ENCODE measurements around the gene DGKH.

The DGKH gene

DNA sequence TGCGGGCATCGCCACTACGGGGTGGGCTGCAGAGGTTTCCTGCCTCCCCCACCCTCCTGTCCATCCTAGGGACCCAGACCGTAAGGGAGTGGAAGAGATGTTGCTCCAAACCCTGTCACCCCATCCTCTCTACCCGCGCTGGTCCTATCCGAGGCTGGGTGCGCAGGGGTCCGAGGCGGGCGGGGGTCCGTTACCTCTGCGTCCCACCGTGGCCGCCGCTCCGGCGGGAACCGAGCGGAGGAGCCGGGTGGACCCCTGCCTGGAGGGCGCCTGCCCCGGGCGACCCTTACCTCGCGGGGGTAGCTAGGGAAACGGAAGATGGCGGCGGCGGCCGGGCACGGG is at the start of gene DGKH:
Gene DGKH, plus strand, starts transcription at position 307 of the 342 bp plus-strand sequence. CDS start 126 bp downstream, outside the sequence.
- DNase-seq (ENCODE audit: low read depth, low spot score), result no peak

DNA sequence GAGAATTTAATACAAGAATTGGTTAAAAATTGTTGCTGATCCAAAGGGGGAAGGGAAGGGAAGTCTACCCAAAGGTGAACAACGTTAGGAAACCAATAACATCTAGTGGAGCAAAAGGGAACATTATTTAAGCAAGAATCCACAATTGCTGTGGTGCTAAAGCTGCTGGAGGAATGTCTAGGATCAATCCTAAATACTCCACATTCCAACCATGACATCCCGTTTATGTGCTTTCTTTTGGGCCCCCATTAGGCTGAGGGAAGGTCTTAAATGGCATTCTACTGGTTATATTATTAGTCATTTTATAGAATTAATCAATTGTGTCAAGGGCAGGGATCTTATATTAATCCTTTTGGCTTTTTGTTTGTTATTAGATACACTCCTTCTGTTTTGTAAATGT is 47.6 kb upstream of the DGKH start:
- no peak for DNase-seq (ENCODE audit: low read depth, low spot score)

GRCh38 chr13:42001580-42001979 is 46.9 kb upstream of the DGKH start:
- no peak for DNase-seq (ENCODE audit: low read depth, low spot score)

- DNase-seq (ENCODE audit: low read depth, low spot score), result no peak
These were observed 46.4 kb upstream of the DGKH start for GRCh38 chr13:42002066-42002465.

GRCh38 chr13:42007844-42008243 is 40.6 kb upstream of the DGKH start:
- DNase-seq (ENCODE audit: low read depth, low spot score), result no peak

- DNase-seq (ENCODE audit: low read depth, low spot score), result no peak
These were observed 39.4 kb upstream of the DGKH start for GRCh38 chr13:42009057-42009456.

DNA sequence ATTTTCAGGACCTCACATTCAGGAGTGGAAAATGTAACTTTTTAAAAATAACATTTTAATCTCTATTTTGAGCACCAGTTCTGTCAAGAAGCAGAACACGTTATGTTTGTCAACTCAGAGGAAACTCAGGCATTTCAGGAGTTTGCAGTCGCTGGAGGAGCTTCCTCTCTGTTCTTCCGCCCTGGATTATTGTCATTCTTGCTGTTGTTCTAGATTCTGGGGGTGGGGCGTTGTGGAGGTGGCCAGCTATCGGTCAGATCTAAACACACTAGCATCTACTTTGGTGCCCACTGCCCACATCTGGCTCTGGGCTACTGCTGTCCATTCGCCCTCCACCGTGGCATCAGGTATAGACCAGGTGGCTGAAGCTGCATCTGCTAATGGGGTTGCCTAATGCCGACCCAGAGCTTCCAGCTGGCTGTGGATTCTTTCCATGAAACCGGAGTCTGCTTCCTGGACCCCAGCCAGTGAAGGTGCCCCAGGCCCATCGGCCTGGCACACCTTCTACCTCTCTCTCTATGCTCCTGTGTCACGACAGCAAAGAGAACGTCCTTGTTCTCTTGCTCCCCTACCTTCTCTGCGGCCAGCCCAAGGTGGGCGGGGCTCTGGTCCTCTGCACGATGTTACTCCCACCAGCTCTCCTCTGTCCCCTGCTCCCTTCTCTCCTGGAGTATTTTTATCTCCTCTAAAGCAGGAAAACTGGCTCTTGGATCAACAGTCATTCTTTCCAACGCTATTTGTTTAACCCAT is 36.7 kb upstream of the DGKH start:
- DNase-seq (ENCODE audit: low read depth, low spot score), result no peak

DNA sequence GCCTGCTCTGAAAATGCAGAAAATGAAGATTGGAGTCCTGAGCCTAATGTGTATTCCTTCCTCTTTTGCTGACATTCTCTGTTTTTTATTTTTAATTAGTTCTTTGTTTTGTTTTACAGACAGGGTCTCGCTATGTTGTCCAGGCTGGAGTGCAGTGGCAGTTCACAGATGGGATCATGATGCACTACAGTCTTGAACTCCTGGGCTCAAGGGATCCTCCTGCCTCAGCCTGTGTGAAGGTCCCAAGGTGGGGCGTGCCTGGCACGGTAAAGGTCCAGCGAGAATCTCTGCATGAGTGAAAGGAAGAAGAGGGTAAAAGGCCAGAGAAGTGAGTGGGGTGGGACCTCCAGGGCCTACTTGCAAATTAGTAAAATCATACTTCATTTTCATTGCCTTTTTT is 34.3 kb upstream of the DGKH start:
- no peak for DNase-seq (ENCODE audit: low read depth, low spot score)

DNA sequence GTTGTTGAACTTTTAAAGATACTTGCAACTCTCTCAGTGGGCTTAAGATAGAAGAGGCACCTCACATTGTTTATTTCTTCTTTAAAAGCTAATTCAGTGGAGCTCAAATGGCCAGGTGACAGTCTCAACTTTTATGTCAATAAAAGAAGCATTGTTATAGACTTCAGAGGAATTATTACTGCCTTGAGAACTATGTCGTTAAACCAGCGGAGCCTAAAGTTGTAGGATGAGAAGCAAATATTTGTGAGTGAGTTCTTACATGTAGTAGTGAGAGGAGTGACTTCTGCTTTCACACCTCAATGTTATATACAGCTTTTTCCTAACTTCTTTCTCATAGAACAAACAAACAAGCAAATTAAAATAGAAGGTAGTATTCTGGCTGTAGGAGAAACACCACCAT is 31.2 kb upstream of the DGKH start:
- no peak for DNase-seq (ENCODE audit: low read depth, low spot score)

DNA sequence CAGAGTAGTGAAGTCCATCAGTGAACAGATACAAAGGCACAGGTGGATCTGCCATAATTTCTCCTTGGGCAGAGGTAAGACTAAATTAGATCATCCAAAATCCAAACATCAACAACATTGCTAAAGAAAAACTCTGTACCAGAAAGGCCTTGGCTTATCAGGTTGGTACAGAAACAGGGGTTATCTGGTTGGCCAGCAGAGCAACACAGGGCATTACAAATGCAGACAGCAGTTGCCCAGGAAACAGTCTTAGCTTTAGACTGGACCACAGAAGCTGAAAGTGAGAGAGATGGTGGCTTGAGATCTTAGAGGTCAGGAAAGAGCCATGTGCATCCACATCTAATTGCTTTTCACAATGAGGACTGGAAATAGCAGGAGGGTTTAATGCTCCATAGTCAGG is 26.6 kb upstream of the DGKH start:
- no peak for DNase-seq (ENCODE audit: low read depth, low spot score)

DNA sequence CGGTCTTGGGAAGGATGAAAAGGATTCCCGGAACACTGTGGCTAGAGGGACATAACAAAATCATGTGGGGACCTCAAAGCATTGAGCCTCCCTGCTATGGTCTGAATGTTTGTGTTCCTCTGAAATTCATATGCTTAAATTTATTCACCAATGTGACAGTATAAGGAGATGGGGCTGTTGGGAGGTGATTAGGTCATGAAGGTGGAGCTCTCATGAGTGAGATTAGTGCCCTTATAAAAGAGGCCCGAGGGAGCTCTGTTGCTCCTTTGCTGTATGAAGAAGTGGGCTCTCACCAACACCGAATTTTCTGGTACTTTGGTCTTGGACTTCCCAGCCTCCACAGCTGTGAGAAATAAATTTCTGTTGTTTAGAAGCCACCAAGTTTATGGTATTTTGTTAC is 26.1 kb upstream of the DGKH start:
- DNase-seq (ENCODE audit: low read depth, low spot score), result no peak

GRCh38 chr13:42022796-42023493 is 25.5 kb upstream of the DGKH start:
- DNase-seq (ENCODE audit: low read depth, low spot score), result no peak

- no peak for DNase-seq (ENCODE audit: low read depth, low spot score)
These were observed 21.2 kb upstream of the DGKH start for GRCh38 chr13:42027286-42027685.

DNA sequence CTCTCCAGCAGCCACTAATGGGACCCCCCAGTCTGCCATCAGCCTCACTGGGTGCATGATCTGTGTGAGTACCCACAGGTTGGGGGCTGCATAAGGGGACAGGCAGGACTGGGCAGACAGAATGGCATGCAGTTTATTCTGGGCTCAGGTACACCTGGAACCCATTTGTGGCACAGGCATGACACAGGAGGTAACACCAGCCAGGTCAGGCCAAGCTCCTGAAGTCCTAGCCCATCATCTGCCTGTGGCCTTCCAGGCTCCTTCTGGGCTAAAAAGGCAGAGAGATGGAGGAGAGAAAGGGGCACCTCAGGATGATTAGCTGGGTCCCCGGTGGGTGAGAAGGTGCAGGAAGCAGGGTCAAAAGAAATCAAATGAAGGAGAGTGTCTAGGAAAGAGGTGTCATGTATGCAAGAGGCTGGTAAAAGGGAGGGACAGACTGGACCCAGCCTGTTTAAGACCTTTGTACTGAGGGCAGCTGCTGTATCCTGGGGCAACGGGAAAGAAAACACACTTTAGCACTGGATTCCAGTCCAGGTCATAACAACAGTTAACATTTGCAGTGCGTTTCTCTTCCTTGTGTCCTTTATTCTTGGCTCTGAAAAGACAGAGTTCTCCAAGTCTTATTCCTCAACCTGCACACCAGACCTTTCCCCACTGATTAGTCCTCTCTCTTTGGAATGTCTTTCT is 20.2 kb upstream of the DGKH start:
- DNase-seq (ENCODE audit: low read depth, low spot score), result no peak

GRCh38 chr13:42035905-42036521 is 12.4 kb upstream of the DGKH start:
- no peak for DNase-seq (ENCODE audit: low read depth, low spot score)

- no peak for DNase-seq (ENCODE audit: low read depth, low spot score)
These were observed 11.7 kb upstream of the DGKH start for GRCh38 chr13:42036711-42037110.

- DNase-seq (ENCODE audit: low read depth, low spot score), result no peak
These were observed 9.6 kb upstream of the DGKH start for GRCh38 chr13:42038661-42039456.

DNA sequence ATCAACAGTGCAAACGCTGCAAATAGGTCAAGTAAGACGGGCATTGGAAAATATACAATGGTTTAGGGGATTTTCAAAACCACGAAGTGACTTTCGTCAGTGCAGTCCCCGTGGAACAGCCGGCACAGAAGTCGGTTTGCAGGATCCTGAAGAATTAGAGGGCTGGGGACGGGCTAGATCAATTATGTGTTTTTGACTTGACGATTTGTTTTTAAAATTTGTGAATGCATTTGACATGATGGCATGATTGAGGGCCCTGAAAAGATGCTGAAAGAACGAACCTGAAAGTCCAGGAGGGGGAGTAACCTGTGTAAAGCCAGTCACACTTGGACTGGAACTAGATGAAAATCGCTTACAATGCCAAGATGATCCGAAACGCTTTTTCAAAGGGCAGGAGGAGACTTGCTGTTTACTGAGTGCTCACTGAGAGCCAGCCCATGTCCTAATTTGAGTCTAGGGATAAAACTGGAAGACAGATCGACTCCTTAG is 8.9 kb upstream of the DGKH start:
- DNase-seq (ENCODE audit: low read depth, low spot score), result no peak

DNA sequence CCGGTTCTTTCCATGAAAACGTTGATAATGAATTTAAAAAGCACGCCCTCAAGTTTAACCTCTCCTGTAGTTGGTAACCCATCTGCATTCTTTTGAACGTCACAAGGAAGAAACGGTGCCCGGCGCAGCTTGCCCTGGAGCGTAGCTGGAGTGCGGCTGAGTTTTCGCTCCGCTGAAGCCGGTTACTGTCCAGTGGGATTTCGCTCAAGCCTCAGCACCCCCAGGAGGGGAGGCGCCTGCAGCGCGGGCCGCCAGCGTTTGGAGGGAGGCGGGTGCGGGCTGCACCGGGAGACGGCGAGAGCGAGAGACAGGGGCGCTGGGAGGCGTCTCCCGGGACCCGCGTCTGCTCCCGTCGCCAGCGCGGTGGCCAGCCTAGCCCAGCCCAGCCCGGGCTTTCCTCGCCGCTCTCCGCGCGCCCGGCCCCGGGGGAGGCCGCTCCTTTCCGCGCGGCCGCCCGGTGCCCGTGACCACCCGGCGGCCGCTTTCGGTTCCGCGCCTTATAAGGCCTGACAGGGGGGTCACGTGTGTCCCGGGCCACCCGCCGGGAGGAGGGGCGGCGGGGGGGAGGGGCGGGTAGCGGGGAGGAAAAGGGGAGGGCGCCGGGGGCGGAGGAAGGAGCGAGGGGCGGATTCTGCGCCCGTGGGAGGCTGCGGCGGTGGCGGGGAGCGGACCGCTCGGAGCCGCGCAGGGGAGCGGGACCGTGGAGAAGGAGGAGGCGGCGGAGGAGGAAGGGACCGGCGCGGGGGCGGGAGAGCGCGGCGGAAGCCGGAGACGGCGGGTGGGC is 8.3 kb upstream of the DGKH start:
- DNase-seq (ENCODE audit: low read depth, low spot score), result no peak

- DNase-seq (ENCODE audit: low read depth, low spot score), result no peak
These were observed 7.8 kb upstream of the DGKH start for GRCh38 chr13:42040730-42041010.
